Measurements from ENCODE around the gene B4GALT2.

GRCh38 chr1:43938892-43939587 lies 40.0 kb upstream of the B4GALT2 start:
- TF ChIP-seq CTCF (conservative IDR thresholded peaks at IDR 0.05) (no peak), EZH2 (IDR thresholded peaks at IDR 0.05; ENCODE audit: low read depth) (no peak)
